ENCODE data around the gene CCAR1. TPM values are rescaled to one million over a fixed set of nuclear protein-coding genes. Genes with fewer than 3 reads are reported as not detected.
"Not testable (repeated sequence)": the region's sequence is repeated elsewhere in the genome, so short reads cannot be mapped to it uniquely, and the experiment has no call there.

The CCAR1 gene
- total RNA-seq, 1 experiment from 2014 or later = 103 TPM

- no peak for DNase-seq (ENCODE audit: unreplicated experiment)
- H3K4me3 Mint-ChIP-seq (ENCODE audit: unreplicated experiment) = no peak overlapping the region
- no peaks in the 10 kb centered on the region for H3K27me3 Mint-ChIP-seq (ENCODE audit: insufficient read depth, unreplicated experiment)
- no peaks in the 10 kb centered on the region for H3K9me3 Mint-ChIP-seq (ENCODE audit: unreplicated experiment)
- intact Hi-C loops (cut with micrococcal nuclease) = no loop called here
- H3K36me3 Mint-ChIP-seq (ENCODE audit: insufficient read depth, unreplicated experiment) = no peaks in the 10 kb centered on the region
- H3K27ac Mint-ChIP-seq (ENCODE audit: low read depth, unreplicated experiment) = no peak overlapping the region
- BruUV-seq (replicated peaks) = no TSS peak
- POLR2A ChIA-PET = interaction anchor here (0.6 to 1.4 kb wide), 2 partner anchors 21 to 149 kb away, joined by 4 to 5 read pairs; partner anchors contain the start of gene CCAR1
- no peaks in the 10 kb centered on the region for H3K4me1 Mint-ChIP-seq (ENCODE audit: insufficient read depth, unreplicated experiment)
- CTCF ChIA-PET = interaction anchor here (0.8 to 1.0 kb wide), 2 partner anchors 12 to 37 kb away, joined by 3 read pairs; no protein-coding TSS in a partner anchor
- TF ChIP-seq, protein P1, sequence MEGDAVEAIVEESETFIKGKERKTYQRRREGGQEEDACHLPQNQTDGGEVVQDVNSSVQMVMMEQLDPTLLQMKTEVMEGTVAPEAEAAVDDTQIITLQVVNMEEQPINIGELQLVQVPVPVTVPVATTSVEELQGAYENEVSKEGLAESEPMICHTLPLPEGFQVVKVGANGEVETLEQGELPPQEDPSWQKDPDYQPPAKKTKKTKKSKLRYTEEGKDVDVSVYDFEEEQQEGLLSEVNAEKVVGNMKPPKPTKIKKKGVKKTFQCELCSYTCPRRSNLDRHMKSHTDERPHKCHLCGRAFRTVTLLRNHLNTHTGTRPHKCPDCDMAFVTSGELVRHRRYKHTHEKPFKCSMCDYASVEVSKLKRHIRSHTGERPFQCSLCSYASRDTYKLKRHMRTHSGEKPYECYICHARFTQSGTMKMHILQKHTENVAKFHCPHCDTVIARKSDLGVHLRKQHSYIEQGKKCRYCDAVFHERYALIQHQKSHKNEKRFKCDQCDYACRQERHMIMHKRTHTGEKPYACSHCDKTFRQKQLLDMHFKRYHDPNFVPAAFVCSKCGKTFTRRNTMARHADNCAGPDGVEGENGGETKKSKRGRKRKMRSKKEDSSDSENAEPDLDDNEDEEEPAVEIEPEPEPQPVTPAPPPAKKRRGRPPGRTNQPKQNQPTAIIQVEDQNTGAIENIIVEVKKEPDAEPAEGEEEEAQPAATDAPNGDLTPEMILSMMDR (IDR thresholded peaks at IDR 0.05; ENCODE audit: unreplicated experiment) = no peak
These were observed 20.8 kb upstream of the CCAR1 start for GRCh38 chr10:68700197-68700596.

- ChIA-PET CTCF (no interaction called here), POLR2A (interaction anchor here (0.6 kb wide), 2 partner anchors 421 to 582 kb away, joined by 3 read pairs; no protein-coding TSS in a partner anchor)
- Mint-ChIP-seq H3K27me3 (ENCODE audit: insufficient read depth, unreplicated experiment) (no peaks in the 10 kb centered on the region), H3K27ac (ENCODE audit: low read depth, unreplicated experiment) (no peak overlapping the region), H3K36me3 (ENCODE audit: insufficient read depth, unreplicated experiment) (no peaks in the 10 kb centered on the region), H3K4me3 (ENCODE audit: unreplicated experiment) (no peak overlapping the region), H3K4me1 (ENCODE audit: insufficient read depth, unreplicated experiment) (no peaks in the 10 kb centered on the region), H3K9me3 (ENCODE audit: unreplicated experiment) (no peaks in the 10 kb centered on the region)
- TF ChIP-seq, protein P1 (IDR thresholded peaks at IDR 0.05; ENCODE audit: unreplicated experiment) = no peak
- intact Hi-C loops (cut with micrococcal nuclease) = no loop called here
- BruUV-seq (replicated peaks) = no TSS peak
- no peak for DNase-seq (ENCODE audit: unreplicated experiment)
These were observed 15.5 kb upstream of the CCAR1 start for GRCh38 chr10:68705548-68705947.

GRCh38 chr10:68708987-68709386 is 12.1 kb upstream of the CCAR1 start:
- ChIA-PET POLR2A (interaction anchor here (0.7 kb wide), 1 partner anchor 12 kb away, joined by 3 read pairs; no protein-coding TSS in a partner anchor), CTCF (interaction anchor here (0.6 kb wide), 1 partner anchor 302 kb away, joined by 3 read pairs; no protein-coding TSS in a partner anchor)
- H3K4me3 Mint-ChIP-seq (ENCODE audit: unreplicated experiment); H3K36me3 Mint-ChIP-seq (ENCODE audit: insufficient read depth, unreplicated experiment); DNase-seq (ENCODE audit: unreplicated experiment); H3K9me3 Mint-ChIP-seq (ENCODE audit: unreplicated experiment); H3K27me3 Mint-ChIP-seq (ENCODE audit: insufficient read depth, unreplicated experiment); H3K27ac Mint-ChIP-seq (ENCODE audit: low read depth, unreplicated experiment); intact Hi-C loops (cut with micrococcal nuclease); BruUV-seq (replicated peaks); H3K4me1 Mint-ChIP-seq (ENCODE audit: insufficient read depth, unreplicated experiment): not testable (repeated sequence)

DNA sequence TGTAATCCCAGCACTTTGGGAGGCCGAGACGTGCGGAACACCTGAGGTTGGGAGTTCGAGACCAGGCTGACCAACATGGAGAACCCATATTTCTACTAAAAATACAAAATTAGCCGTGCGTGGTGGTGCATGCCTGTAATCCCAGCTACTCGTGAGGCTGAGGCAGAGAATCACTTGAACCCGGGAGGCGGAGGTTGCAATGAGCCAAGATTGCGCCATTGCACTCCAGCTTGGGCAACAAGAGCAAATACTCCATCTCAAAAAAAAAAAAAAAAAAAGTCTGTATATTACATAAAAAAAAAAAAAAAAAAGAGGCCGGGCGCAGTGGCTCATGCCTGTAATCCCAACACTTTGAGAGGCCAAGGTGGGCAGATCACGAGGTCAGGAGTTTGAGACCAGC is 8.0 kb upstream of the CCAR1 start:
- H3K36me3 Mint-ChIP-seq (ENCODE audit: insufficient read depth, unreplicated experiment); POLR2A ChIA-PET; H3K27me3 Mint-ChIP-seq (ENCODE audit: insufficient read depth, unreplicated experiment); H3K4me3 Mint-ChIP-seq (ENCODE audit: unreplicated experiment); H3K4me1 Mint-ChIP-seq (ENCODE audit: insufficient read depth, unreplicated experiment); DNase-seq (ENCODE audit: unreplicated experiment); H3K9me3 Mint-ChIP-seq (ENCODE audit: unreplicated experiment); H3K27ac Mint-ChIP-seq (ENCODE audit: low read depth, unreplicated experiment); intact Hi-C loops (cut with micrococcal nuclease); BruUV-seq (replicated peaks): not testable (repeated sequence)
- CTCF ChIA-PET = interaction anchor here (0.7 kb wide), 1 partner anchor 581 kb away, joined by 5 read pairs; no protein-coding TSS in a partner anchor

- DNase-seq (ENCODE audit: unreplicated experiment) = no peak
- Mint-ChIP-seq H3K27me3 (ENCODE audit: insufficient read depth, unreplicated experiment) (no peaks in the 10 kb centered on the region), H3K36me3 (ENCODE audit: insufficient read depth, unreplicated experiment) (peaks cover 17% of the 10 kb centered on the region), H3K4me1 (ENCODE audit: insufficient read depth, unreplicated experiment) (peaks cover 6% of the 10 kb centered on the region), H3K9me3 (ENCODE audit: unreplicated experiment) (no peaks in the 10 kb centered on the region), H3K4me3 (ENCODE audit: unreplicated experiment) (no peak overlapping the region), H3K27ac (ENCODE audit: low read depth, unreplicated experiment) (no peak overlapping the region)
- TF ChIP-seq, protein P1 (IDR thresholded peaks at IDR 0.05; ENCODE audit: unreplicated experiment) = no peak
- BruUV-seq (replicated peaks) = no TSS peak
- CTCF ChIA-PET = interaction anchor here (0.6 kb wide), 1 partner anchor 137 kb away, joined by 3 read pairs; no protein-coding TSS in a partner anchor
- intact Hi-C loops (cut with micrococcal nuclease) = no loop called here
- POLR2A ChIA-PET = no interaction called here
These were observed 3.6 kb upstream of the CCAR1 start for GRCh38 chr10:68717435-68717834.

Data from MCF 10A (cell line).